ENCODE results near the gene MRPL11. TPM values are rescaled to one million over a fixed set of nuclear protein-coding genes. Genes with fewer than 3 reads are reported as not detected.

Gene MRPL11
- polyA plus RNA-seq: 92.2 TPM

GRCh38 chr11:66438504-66439466 lies at the start of gene MRPL11:
Gene MRPL11, minus strand, starts transcription at chr11:66438848. Its CDS starts 94 bp downstream, at chr11:66438754.
- Mint-ChIP-seq H3K9me3 (peaks cover 0 to 13% (median 2%) of the 10 kb centered on the region in 3 donors), H3K4me3 (peak within 1 kb of the TSS; percentile 83 to 98 (median 94)), H3K4me1 (peaks cover 0 to 11% (median 7%) of the 10 kb centered on the region in 3 donors)

DNA sequence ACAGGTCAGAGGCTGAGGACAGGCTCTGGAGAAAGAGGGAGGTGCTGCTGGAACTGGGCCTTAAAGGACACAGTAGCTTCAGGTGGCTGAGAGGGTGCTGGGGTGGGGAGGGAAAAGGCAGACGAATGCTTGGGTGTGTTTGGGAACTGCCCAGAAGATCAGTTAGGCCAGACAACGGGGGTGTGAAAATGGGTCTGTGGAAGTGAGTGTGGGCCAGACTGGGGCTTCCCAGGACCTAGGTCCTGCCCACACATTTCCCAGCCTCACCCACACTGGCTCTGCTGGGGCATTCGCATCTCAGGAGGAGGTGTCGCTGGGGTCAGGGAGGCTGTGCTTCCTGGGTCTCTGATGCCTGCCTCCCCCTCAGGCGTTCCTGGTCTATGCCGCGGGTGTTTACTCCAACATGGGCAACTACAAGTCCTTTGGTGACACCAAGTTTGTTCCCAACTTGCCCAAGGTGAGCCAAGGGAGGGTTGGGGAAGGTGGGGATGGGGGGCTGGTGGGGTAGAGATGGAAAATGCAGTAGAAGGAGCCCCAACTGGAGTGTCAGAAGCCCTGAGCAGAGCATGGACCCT lies 46.2 kb upstream of the MRPL11 start:
- no peaks in the 10 kb centered on the region for H3K27me3 Mint-ChIP-seq
- peaks cover 0 to 6% (median 5%) of the 10 kb centered on the region in 3 donors for H3K4me1 Mint-ChIP-seq
- no peaks in the 10 kb centered on the region for H3K36me3 Mint-ChIP-seq
- H3K4me3 Mint-ChIP-seq: no peak overlapping the region
- H3K27ac Mint-ChIP-seq: no peak overlapping the region
- no peaks in the 10 kb centered on the region for H3K9me3 Mint-ChIP-seq

More at GRCh38 chr11:66438504-66439466, at the start of gene MRPL11:
- Mint-ChIP-seq H3K27ac (peak within 1 kb of the TSS; percentile 49 to 99 (median 95)), H3K36me3 (peaks cover 8% of the 10 kb centered on the region), H3K27me3 (no peaks in the 10 kb centered on the region)

GRCh38 chr11:66480117-66480938 lies 41.7 kb upstream of the MRPL11 start, which contains the start of gene DPP3:
Gene DPP3, plus strand, starts transcription at chr11:66480434. Its CDS starts 1,767 bp downstream, at chr11:66482201.
- Mint-ChIP-seq H3K27me3 (no peaks in the 10 kb centered on the region), H3K9me3 (no peaks in the 10 kb centered on the region), H3K36me3 (no peaks in the 10 kb centered on the region), H3K4me3 (peak within 1 kb of the TSS; percentile 92 to 95 (median 93)), H3K27ac (peak within 1 kb of the TSS; percentile 76 to 96 (median 94)), H3K4me1 (peaks cover 4 to 16% (median 15%) of the 10 kb centered on the region in 3 donors)

- Mint-ChIP-seq H3K4me3 (peak overlapping the region; percentile 92 to 95 (median 93)), H3K27ac (peak overlapping the region; percentile 76 to 96 (median 94)), H3K36me3 (no peaks in the 10 kb centered on the region), H3K4me1 (peaks cover 4 to 16% (median 15%) of the 10 kb centered on the region in 3 donors), H3K9me3 (no peaks in the 10 kb centered on the region), H3K27me3 (no peaks in the 10 kb centered on the region)
Measured at GRCh38 chr11:66479394-66480116, 40.9 kb upstream of the MRPL11 start.

- peaks cover 4 to 16% (median 15%) of the 10 kb centered on the region in 3 donors for H3K4me1 Mint-ChIP-seq
- no peaks in the 10 kb centered on the region for H3K27me3 Mint-ChIP-seq
- peak overlapping the region; percentile 92 to 95 (median 93) for H3K4me3 Mint-ChIP-seq
- H3K27ac Mint-ChIP-seq: peak overlapping the region in 2 of 3 donors; percentile 76 to 96
- no peaks in the 10 kb centered on the region for H3K36me3 Mint-ChIP-seq
- no peaks in the 10 kb centered on the region for H3K9me3 Mint-ChIP-seq
Measured at GRCh38 chr11:66478729-66479393, 40.2 kb upstream of the MRPL11 start.

DNA sequence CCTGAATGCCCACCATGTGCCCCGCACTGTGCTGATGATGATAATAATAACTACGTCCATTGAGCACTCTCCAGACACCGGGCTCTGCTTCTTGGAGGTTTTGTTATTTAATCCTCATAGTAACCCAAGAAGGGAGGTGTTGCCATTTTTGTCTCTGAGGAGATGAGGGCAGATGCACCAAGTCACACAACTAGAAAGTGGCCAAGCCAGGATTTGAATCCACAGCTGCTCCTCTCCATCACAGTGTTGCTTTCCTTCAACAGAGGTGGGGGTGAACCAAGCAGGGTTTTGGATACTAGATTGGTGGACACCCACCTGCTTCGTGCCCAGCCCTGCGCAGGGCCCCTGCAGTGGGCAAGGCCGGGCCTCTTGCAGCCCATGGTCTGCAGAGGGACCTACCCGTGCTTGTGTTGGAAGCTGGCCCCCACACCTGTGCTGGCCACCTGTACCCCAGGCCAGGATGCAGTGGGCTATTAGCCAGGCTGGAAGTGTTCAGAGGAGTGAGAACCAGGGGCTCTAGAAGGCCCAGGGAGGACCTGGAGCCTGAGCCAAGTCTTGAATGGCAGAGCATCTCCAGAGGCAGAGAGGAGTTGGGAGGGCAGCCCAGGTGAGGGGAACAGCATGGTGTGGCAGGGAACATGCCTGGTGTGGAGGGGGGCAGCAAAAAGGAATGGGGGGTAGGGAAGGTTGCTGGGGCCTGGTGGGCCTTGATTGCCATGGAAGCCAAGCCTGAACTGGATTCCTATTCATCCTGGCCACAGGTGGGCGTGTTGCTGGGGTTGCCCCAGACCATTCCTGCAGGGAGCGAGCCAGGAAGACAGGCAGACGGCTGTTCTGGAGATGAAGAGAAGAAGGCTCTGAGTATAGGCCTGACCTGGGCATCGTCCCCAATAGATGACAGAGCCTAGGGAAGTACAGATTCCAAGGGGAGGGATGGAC lies 38.9 kb upstream of the MRPL11 start:
- Mint-ChIP-seq H3K36me3 (no peaks in the 10 kb centered on the region), H3K4me1 (peaks cover 4 to 16% (median 15%) of the 10 kb centered on the region in 3 donors), H3K27me3 (no peaks in the 10 kb centered on the region), H3K27ac (no peak overlapping the region), H3K4me3 (peak overlapping the region in 1 of 4 donors; percentile 78), H3K9me3 (no peaks in the 10 kb centered on the region)

- H3K4me3 Mint-ChIP-seq: peak overlapping the region in 1 of 4 donors; percentile 78
- no peaks in the 10 kb centered on the region for H3K36me3 Mint-ChIP-seq
- H3K9me3 Mint-ChIP-seq: no peaks in the 10 kb centered on the region
- H3K27ac Mint-ChIP-seq: peak overlapping the region in 1 of 3 donors; percentile 84
- H3K4me1 Mint-ChIP-seq: peaks cover 4 to 16% (median 15%) of the 10 kb centered on the region in 3 donors
- no peaks in the 10 kb centered on the region for H3K27me3 Mint-ChIP-seq
Measured at GRCh38 chr11:66476841-66477251, 38.2 kb upstream of the MRPL11 start.

- H3K27me3 Mint-ChIP-seq: no peaks in the 10 kb centered on the region
- peak overlapping the region in 1 of 3 donors; percentile 84 for H3K27ac Mint-ChIP-seq
Measured at GRCh38 chr11:66476173-66476840, 37.7 kb upstream of the MRPL11 start.

DNA sequence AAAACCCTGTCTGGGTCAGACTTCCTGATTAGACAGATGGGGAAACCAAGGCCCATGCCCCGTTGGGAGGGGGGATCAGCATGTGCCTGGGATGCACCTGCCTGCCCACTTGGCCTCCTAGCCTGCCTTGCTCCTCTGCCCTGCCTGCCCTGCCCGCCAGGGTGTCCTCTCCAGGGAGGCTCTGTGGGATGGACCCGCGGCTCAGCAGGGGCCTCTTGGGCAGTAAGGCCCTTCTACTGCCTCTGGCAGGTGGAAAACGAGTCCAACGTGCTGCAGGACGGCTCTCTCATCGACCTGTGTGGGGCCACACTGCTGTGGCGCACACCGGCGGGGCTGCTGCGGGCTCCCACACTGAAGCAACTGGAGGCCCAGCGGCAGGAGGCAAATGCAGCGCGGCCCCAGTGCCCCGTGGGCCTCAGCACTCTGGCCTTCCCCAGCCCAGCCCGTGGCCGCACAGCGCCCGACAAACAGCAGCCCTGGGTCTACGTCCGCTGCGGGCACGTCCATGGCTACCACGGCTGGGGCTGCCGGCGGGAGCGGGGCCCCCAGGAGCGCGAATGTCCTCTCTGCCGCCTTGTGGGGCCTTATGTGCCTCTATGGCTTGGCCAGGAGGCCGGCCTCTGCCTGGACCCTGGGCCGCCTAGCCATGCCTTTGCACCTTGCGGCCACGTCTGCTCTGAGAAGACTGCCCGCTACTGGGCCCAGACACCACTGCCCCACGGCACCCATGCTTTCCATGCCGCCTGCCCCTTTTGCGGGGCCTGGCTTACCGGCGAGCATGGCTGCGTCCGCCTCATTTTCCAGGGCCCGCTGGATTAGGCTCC lies 36.9 kb upstream of the MRPL11 start:
- Mint-ChIP-seq H3K4me1 (peaks cover 4 to 11% (median 10%) of the 10 kb centered on the region in 3 donors), H3K27ac (no peak overlapping the region), H3K9me3 (no peaks in the 10 kb centered on the region), H3K27me3 (no peaks in the 10 kb centered on the region), H3K4me3 (no peak overlapping the region), H3K36me3 (no peaks in the 10 kb centered on the region)

More at GRCh38 chr11:66476173-66476840, 37.7 kb upstream of the MRPL11 start:
- peaks cover 4 to 15% (median 14%) of the 10 kb centered on the region in 3 donors for H3K4me1 Mint-ChIP-seq
- H3K4me3 Mint-ChIP-seq: peak overlapping the region in 1 of 4 donors; percentile 78
- H3K36me3 Mint-ChIP-seq: no peaks in the 10 kb centered on the region
- no peaks in the 10 kb centered on the region for H3K9me3 Mint-ChIP-seq

GRCh38 chr11:66473608-66474515 lies 35.2 kb upstream of the MRPL11 start:
- Mint-ChIP-seq H3K27ac (no peak overlapping the region), H3K4me1 (peaks cover under 1 to 3% (median 2%) of the 10 kb centered on the region in 3 donors)

GRCh38 chr11:66473167-66473566 lies 34.5 kb upstream of the MRPL11 start:
- Mint-ChIP-seq H3K9me3 (no peaks in the 10 kb centered on the region), H3K27ac (peak overlapping the region in 1 of 3 donors; percentile 67), H3K4me3 (peak overlapping the region in 1 of 4 donors; percentile 32), H3K27me3 (no peaks in the 10 kb centered on the region), H3K4me1 (peaks cover 0 to 2% (median 0%) of the 10 kb centered on the region in 3 donors), H3K36me3 (peaks cover 2% of the 10 kb centered on the region)

More at GRCh38 chr11:66473608-66474515, 35.2 kb upstream of the MRPL11 start:
- Mint-ChIP-seq H3K27me3 (no peaks in the 10 kb centered on the region), H3K36me3 (peaks cover 2% of the 10 kb centered on the region), H3K9me3 (no peaks in the 10 kb centered on the region), H3K4me3 (peak overlapping the region in 1 of 4 donors; percentile 38)
